GM10266 (cell line): Measurements from ENCODE around the gene PARVA.

Source experiments
- DNase-seq: peaks from one replicate; pipeline ENCODE4 v3.0.0; 2012; ENCODE audit errors: extremely low spot score
- CTCF ChIP-seq: IDR thresholded peaks from 2 replicates; pipeline ENCODE4 v1.5.1; 2012; ENCODE audit warnings: mild to moderate bottlenecking, low read depth; ENCODE audit not compliant: control insufficient read depth, insufficient read depth; ENCODE audit errors: missing control alignments

PARVA gene

GRCh38 chr11:12565406-12565805, 188.0 kb downstream of the PARVA start:
- no peak for TF ChIP-seq CTCF
- DNase-seq: no peak

- no peak for TF ChIP-seq CTCF
- no peak for DNase-seq
These were observed 190.5 kb downstream of the PARVA start for GRCh38 chr11:12567746-12568460.

GRCh38 chr11:12569499-12570425, 192.4 kb downstream of the PARVA start:
- TF ChIP-seq CTCF: no peak
- DNase-seq: no peak

GRCh38 chr11:12573707-12574485, 196.5 kb downstream of the PARVA start:
- DNase-seq: no peak
- no peak for TF ChIP-seq CTCF

- DNase-seq: no peak
- TF ChIP-seq CTCF: no peak
These were observed 200.6 kb downstream of the PARVA start for GRCh38 chr11:12577725-12578644.

GRCh38 chr11:12581416-12581815, 204.0 kb downstream of the PARVA start:
- TF ChIP-seq CTCF: no peak
- no peak for DNase-seq
